T-helper 17 cell (primary cell): Measurements from ENCODE around the gene MMP25. TPM values are rescaled to one million over a fixed set of nuclear protein-coding genes. Genes with fewer than 3 reads are reported as not detected.

Source experiments
- ATAC-seq: fragments of 150-1000 bp; cut with Tn5 transposase; 2 replicates; pipeline ENCODE4 v1.10.0; 2021; ENCODE audit warnings: mild to moderate bottlenecking, moderate library complexity
- DNase-seq, 3 donors: peaks; one replicate each; pipeline versions ENCODE4 v3.0.0 to v3.0.0-alpha.2; 2020 to 2021
- H3K9me3 ChIP-seq: one replicate; pipeline ENCODE4 v1.7.0; 2013; ENCODE audit warnings: low read length, mild to moderate bottlenecking; ENCODE audit not compliant: control insufficient read depth, poor library complexity, severe bottlenecking
- H3K27ac Mint-ChIP-seq: one replicate; pipeline ENCODE4 v1.8.0; 2022; ENCODE audit warnings: mild to moderate bottlenecking, moderate library complexity, mixed read lengths
- H3K27me3 Mint-ChIP-seq: one replicate; pipeline ENCODE4 v1.8.0; 2022; ENCODE audit warnings: mixed read lengths
- H3K36me3 Mint-ChIP-seq: one replicate; pipeline ENCODE4 v1.8.0; 2022; ENCODE audit warnings: low read depth, mixed read lengths
- H3K4me1 Mint-ChIP-seq: one replicate; pipeline ENCODE4 v1.8.0; 2022; ENCODE audit warnings: mild to moderate bottlenecking, mixed read lengths
- H3K4me3 Mint-ChIP-seq: one replicate; pipeline ENCODE4 v1.8.0; 2022; ENCODE audit warnings: mild to moderate bottlenecking, moderate library complexity, mixed read lengths
- total RNA-seq, 4 donors: library from RNA in 2 of 4; stranded (reverse) in 2 of 4; gene quantifications; one replicate each; pipeline ENCODE4 v1.2.3 and lab custom pipeline; 2022 to 2026

Gene MMP25
- total RNA-seq, 2 donors from 2014 or later, result 1.4 to 1.5 TPM

DNA sequence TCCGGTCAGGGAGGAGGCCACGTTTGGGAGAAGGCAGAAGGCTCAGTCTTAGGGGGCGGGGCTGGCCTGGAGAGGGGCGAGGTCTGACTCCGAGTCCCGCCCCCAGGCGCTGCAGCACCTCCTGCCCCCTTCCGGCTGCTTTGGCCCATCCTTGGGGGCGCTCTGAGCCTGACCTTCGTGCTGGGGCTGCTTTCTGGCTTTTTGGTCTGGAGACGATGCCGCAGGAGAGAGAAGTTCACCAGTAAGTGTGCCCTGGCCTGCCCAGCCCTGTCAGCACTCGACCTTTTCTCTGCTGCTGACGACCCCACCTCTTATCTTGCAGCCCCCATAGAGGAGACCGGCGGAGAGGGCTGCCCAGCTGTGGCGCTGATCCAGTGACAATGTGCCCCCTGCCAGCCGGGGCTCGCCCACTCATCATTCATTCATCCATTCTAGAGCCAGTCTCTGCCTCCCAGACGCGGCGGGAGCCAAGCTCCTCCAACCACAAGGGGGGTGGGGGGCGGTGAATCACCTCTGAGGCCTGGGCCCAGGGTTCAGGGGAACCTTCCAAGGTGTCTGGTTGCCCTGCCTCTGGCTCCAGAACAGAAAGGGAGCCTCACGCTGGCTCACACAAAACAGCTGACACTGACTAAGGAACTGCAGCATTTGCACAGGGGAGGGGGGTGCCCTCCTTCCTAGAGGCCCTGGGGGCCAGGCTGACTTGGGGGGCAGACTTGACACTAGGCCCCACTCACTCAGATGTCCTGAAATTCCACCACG lies 24.7 kb upstream of the MMP25 start:
- DNase-seq, result peak; percentile 49 to 79 (median 58)
- H3K4me3 Mint-ChIP-seq, result peak overlapping the region; percentile 91
- H3K4me1 Mint-ChIP-seq, result peaks cover 34% of the 10 kb centered on the region

DNA sequence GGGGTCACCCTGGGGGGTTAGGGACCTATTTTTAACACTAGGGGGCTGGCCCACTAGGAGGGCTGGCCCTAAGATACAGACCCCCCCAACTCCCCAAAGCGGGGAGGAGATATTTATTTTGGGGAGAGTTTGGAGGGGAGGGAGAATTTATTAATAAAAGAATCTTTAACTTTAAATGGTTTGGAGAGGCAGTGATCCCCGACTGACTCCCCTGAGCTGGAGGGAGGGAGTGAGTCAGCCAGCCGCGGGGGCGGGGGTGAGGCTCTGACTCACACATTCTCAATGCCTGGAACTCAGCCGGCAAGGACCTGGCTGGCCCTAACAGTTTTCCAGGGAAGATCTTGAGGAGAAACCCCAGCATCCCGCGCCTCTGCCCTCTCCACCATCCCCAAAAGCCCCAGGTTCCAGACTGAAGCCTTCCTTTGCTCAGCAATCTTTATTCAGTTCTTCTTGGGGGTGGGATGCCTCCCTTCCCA lies 24.1 kb upstream of the MMP25 start:
- Mint-ChIP-seq H3K27me3 (no peaks in the 10 kb centered on the region), H3K4me1 (peaks cover 34% of the 10 kb centered on the region), H3K36me3 (no peaks in the 10 kb centered on the region), H3K27ac (peak overlapping the region; percentile 86), H3K4me3 (peak overlapping the region; percentile 90)
- peak; percentile 47 to 72 (median 63) for DNase-seq
- no peak for ATAC-seq
- no peaks in the 10 kb centered on the region for H3K9me3 ChIP-seq

More for the DNA sequence above, 24.7 kb upstream of the MMP25 start:
- Mint-ChIP-seq H3K36me3 (no peaks in the 10 kb centered on the region), H3K27me3 (no peaks in the 10 kb centered on the region), H3K27ac (peak overlapping the region; percentile 86)
- ATAC-seq, result peak; percentile 17
- no peaks in the 10 kb centered on the region for H3K9me3 ChIP-seq

DNA sequence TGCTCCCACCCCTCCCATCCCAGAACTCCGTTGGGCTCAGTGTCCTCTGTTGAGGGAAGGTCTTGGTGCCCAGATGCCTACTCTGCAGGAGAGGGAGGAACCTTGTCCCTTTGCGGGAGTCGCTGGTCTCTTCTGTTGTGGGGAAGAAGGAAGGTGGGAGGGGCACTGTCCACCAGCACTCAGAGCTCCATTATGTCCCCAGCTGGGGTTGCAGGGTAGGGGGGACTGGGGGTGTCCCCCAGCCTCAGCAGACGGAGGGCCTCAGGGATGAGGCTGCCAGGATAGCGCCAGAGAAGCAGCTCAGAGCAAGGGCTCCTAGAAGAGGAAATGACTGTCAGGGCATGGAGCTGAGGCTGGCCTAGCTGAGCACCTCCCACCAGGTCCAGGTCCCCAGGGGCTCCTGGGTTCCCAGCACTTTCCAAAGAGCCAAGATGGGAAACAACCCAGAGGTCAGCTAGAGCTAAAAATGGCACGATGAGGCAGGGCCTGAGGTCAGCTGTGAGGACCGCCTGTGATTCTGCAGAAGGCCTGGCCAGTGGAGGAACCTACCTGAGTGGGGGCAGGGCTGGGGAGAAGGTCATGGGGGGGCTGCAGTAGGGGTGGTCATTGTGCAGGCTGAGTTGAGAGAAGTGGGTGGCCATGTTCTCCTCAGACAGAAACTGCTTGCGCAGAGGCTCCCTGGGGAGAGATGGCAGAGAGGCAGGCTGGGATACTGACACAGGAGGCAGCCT lies 23.5 kb upstream of the MMP25 start:
- no peaks in the 10 kb centered on the region for H3K36me3 Mint-ChIP-seq
- H3K4me3 Mint-ChIP-seq, result peak overlapping the region; percentile 90
- no peaks in the 10 kb centered on the region for H3K9me3 ChIP-seq
- ATAC-seq, result no peak
- H3K27ac Mint-ChIP-seq, result peak overlapping the region; percentile 86
- H3K4me1 Mint-ChIP-seq, result peaks cover 34% of the 10 kb centered on the region
- no peak for DNase-seq
- H3K27me3 Mint-ChIP-seq, result no peaks in the 10 kb centered on the region

DNA sequence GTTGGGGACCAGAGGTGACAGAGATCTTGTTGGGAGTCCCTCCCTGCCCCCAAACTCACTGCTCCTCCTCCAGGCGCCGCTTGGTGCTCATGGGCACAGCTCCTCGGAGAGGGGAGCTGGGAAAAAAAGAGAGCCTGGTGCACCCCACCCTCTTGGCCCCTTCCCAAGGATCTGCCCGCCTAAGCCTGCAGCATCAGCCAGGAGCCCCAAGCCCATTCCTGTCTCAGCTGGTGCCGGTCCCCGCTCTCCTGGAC lies 23.0 kb upstream of the MMP25 start:
- H3K27ac Mint-ChIP-seq, result peak overlapping the region; percentile 86
- no peak for DNase-seq
- H3K4me3 Mint-ChIP-seq, result peak overlapping the region; percentile 90
- peaks cover 34% of the 10 kb centered on the region for H3K4me1 Mint-ChIP-seq
- H3K36me3 Mint-ChIP-seq, result no peaks in the 10 kb centered on the region
- no peaks in the 10 kb centered on the region for H3K27me3 Mint-ChIP-seq
- no peaks in the 10 kb centered on the region for H3K9me3 ChIP-seq
- ATAC-seq, result no peak

DNA sequence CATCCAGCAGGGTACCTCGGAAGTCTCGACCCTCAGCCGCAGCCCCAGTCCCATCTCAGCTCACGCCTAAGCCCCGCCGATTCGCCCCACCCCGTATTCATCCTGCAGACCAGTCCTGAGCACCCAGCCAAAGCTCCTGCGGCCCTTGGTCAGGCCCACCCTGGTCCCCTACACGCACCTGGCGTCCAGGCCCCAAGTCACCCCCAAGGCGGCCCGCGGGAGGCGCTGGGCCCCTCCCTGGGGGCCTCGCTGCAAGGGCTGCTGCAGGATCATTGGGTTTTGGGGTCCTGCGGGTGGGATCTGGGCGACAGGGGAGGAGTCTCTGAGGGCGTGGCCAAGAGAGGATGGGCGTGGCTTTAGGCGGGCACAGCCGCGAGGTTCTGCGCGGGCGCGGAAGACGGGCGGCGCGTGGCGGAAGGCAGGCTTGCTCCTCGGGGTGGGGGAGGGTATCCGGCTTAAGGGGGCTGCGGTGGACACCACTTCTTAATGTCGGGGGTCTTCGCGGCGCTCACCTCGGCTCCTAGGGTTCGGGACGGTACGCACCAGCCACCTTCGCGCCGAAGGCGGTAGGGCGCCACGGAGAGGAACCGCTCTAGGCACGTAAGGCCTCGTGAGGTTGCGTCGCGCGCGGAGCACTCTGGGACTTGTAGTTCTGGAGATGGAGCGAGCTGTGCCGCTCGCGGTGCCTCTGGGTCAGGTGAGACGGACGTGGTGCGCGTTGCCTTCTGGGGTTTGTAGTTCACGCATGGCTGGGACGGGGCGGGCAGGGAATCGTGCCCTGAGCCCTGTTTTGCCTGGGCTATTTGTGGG lies 22.5 kb upstream of the MMP25 start, which contains the start of the genes HCFC1R1 and THOC6:
Gene HCFC1R1 (minus strand): TSS at position 274 of the 810 bp plus-strand sequence. CDS start 1 bp downstream, at position 273.
Gene THOC6 (plus strand): TSS at position 367 of the 810 bp plus-strand sequence. CDS start 292 bp downstream, at position 659.
- no peaks in the 10 kb centered on the region for H3K9me3 ChIP-seq
- ATAC-seq (peak; percentile 88), DNase-seq (peak; percentile 89 to 90 (median 90))
- H3K4me3 Mint-ChIP-seq, result peak within 1 kb of the TSS; percentile 90
- H3K36me3 Mint-ChIP-seq, result no peaks in the 10 kb centered on the region
- peak within 1 kb of the TSS; percentile 86 for H3K27ac Mint-ChIP-seq
- H3K4me1 Mint-ChIP-seq, result peaks cover 36% of the 10 kb centered on the region
- peaks cover 2% of the 10 kb centered on the region for H3K27me3 Mint-ChIP-seq

DNA sequence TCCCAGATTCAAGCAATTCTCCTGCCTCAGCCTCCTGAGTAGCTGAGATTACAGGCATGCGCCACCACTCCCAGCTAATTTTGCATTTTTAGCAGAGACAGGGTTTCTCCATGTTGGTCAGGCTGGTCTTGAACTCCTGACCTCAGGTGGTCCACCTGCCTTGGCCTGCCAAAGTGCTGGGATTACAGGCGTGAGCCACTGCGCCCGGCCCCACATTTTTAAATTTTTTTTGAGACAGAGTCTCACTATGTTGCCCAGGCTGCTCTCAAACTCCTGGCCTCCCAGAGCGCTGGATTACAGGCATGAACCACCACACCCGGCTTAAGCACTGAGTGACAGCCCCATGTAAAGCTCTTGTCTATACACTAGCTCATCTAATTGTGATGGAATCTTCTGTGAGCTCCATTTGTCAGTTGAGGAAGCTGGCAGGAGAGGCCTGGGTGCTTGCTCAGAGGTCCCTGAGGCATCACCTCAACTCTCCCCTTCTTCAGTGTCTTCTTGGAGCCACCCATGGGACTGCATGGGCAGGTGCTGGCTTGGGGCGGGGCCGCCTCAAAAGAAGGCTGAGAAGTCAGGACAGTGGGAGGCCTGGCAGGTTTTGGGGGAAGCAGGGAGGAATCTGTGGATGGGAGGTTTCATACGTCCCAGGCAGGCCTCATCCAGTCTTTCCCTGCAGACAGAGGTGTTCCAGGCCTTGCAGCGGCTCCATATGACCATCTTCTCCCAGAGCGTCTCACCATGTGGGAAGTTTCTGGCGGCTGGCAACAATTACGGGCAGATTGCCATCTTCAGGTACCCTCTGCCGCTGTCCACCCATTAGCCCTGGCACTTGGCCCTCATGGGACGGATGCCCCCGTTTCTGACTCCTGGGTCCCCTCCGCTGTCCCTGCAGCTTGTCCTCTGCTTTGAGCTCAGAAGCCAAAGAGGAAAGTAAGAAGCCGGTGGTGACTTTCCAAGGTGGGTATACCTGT lies 21.0 kb upstream of the MMP25 start:
- no peaks in the 10 kb centered on the region for H3K9me3 ChIP-seq
- no peak for ATAC-seq
- Mint-ChIP-seq H3K36me3 (no peaks in the 10 kb centered on the region), H3K4me3 (peak overlapping the region; percentile 21), H3K27me3 (peaks cover 14% of the 10 kb centered on the region), H3K27ac (no peak overlapping the region), H3K4me1 (peaks cover 39% of the 10 kb centered on the region)
- no peak for DNase-seq

DNA sequence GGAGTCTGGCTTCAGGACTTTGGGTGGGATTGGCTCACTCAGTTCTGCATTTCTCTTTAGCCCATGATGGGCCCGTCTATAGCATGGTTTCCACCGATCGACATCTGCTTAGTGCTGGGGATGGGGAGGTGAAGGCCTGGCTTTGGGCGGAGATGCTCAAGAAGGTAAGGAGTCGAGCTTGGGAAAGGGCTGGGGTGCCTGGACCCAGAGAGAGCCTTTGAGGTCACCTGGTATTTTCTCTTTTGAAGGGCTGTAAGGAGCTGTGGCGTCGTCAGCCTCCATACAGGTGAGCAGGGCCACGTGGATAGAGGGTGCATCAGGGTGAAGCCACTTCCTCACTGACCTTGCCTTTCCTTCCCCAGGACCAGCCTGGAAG lies 20.4 kb upstream of the MMP25 start:
- no peaks in the 10 kb centered on the region for H3K9me3 ChIP-seq
- no peak for ATAC-seq
- no peak overlapping the region for H3K4me3 Mint-ChIP-seq
- H3K27me3 Mint-ChIP-seq, result peaks cover 15% of the 10 kb centered on the region
- H3K4me1 Mint-ChIP-seq, result peaks cover 39% of the 10 kb centered on the region
- H3K36me3 Mint-ChIP-seq, result no peaks in the 10 kb centered on the region
- DNase-seq, result no peak
- H3K27ac Mint-ChIP-seq, result no peak overlapping the region

DNA sequence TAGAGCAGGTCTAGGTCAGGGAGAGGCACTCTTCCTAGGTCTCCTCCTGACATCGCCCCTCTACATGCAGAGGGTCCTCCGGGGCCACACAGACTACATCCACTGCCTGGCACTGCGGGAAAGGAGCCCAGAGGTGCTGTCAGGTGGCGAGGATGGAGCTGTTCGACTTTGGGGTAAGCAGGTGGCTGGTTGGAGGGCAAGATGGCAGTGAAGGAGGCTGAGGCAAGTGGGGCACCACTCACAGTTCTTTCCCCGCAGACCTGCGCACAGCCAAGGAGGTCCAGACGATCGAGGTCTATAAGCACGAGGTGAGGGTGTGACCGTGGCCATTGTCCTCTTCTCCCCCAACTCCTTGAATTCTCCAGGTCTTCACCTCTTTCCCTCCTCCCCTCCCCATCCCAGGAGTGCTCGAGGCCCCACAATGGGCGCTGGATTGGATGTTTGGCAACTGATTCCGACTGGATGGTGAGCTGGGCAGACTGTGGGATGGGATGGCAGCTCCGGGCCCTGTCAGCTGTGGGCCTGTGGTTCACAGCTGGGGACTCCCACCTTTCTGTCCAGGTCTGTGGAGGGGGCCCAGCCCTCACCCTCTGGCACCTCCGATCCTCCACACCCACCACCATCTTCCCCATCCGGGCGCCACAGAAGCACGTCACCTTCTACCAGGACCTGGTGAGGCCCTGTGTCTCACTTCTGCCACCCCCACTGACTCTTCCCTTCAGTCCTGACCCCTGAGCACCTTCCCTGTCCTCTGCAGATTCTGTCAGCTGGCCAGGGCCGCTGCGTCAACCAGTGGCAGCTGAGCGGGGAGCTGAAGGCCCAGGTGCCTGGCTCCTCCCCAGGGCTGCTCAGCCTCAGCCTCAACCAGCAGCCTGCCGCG lies 19.5 kb upstream of the MMP25 start:
- peaks cover 34% of the 10 kb centered on the region for H3K4me1 Mint-ChIP-seq
- H3K36me3 Mint-ChIP-seq, result no peaks in the 10 kb centered on the region
- H3K9me3 ChIP-seq, result no peaks in the 10 kb centered on the region
- no peak for DNase-seq
- H3K27me3 Mint-ChIP-seq, result peaks cover 15% of the 10 kb centered on the region
- no peak overlapping the region for H3K27ac Mint-ChIP-seq
- H3K4me3 Mint-ChIP-seq, result no peak overlapping the region
- ATAC-seq, result no peak

DNA sequence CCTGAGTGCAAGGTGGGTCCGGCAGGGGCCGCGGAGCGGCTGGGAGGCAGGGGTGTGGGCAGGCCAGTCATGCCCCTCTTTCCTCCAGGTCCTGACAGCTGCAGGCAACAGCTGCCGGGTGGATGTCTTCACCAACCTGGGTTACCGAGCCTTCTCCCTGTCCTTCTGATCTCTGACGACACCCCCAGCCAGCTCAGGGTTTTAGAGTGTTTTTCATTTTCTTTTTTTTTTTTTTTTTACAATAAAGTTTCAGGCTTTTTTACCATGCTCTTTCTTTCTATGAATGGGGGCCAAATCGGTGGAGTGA lies 18.9 kb upstream of the MMP25 start:
- peaks cover 28% of the 10 kb centered on the region for H3K4me1 Mint-ChIP-seq
- no peaks in the 10 kb centered on the region for H3K36me3 Mint-ChIP-seq
- no peak overlapping the region for H3K4me3 Mint-ChIP-seq
- ATAC-seq, result no peak
- DNase-seq, result no peak
- no peaks in the 10 kb centered on the region for H3K9me3 ChIP-seq
- H3K27me3 Mint-ChIP-seq, result peaks cover 21% of the 10 kb centered on the region
- H3K27ac Mint-ChIP-seq, result no peak overlapping the region

DNA sequence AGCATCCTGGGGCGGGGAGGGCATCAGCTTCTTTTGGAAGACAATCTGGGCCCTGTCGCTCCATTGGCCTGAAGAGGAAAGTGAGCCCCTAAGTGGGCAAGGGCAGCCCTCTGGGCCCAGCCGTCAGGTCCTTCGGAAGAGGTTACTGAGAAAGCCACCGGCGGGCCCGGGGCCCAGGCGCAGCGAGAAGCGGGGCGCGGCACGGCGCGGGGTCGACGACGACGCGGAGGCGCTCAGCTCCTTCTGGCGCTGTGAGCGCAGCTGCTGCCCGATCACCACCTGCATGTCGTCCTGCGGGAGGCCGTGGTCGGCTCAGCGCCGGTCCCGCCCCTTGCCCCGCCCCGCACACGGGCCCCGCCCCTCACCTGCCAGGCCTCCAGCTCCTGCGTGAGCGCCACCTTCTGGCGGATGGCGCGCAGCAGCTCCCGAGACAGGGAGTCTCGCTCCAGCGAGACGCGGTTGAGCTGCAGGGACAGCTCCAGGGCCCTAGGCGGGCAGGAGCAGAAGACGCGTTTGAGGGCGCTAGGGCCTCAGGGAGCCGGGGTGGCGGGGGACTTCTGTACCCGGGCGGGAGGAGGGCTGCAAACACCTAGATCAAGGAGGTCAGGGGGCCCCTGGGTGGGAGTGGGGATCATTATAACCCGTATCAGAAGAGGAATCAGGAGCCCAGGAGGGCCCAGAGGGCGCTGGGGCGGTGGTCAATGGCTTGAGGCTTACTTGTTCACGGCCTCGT lies 18.2 kb upstream of the MMP25 start:
- Mint-ChIP-seq H3K36me3 (no peaks in the 10 kb centered on the region), H3K4me3 (peak overlapping the region; percentile 83), H3K27ac (no peak overlapping the region), H3K27me3 (peaks cover 28% of the 10 kb centered on the region), H3K4me1 (peaks cover 24% of the 10 kb centered on the region)
- ATAC-seq, result peak; percentile 44
- no peaks in the 10 kb centered on the region for H3K9me3 ChIP-seq
- peak; percentile 85 to 92 (median 89) for DNase-seq

DNA sequence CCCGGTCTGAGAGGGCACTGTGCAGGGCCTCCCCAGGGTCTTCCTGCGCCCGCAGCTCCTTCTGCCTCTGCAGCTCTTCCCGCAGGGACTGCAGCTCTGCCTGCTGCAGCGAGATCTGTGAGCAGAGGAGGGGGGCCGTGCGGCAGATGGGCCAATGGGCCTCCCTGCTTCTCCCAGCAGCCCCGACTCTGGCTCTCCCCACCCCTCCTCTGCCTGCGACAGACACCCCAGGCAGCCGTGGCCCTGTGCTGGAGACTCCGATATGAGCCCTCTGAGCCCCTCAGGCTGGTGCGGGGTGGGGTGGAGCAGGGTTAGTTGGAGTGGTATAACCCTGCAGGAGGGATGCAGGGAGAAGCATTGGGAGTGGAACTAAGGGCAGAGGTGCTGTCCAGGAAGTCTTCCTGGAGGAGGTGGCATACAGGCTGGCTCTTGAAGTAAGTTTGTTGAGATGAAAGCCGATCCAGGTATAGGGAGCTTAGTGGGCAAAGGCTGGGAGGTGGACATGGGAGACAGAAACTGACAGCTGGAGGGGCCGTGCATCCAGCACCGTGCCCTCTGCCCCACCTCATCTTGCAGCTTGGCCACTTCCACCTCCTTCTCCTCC lies 17.5 kb upstream of the MMP25 start:
- no peak for ATAC-seq
- no peak overlapping the region for H3K27ac Mint-ChIP-seq

More for the DNA sequence above, 17.5 kb upstream of the MMP25 start:
- Mint-ChIP-seq H3K4me1 (peaks cover 21% of the 10 kb centered on the region), H3K27me3 (peaks cover 34% of the 10 kb centered on the region), H3K4me3 (peak overlapping the region; percentile 66), H3K36me3 (peaks cover 1% of the 10 kb centered on the region)
- DNase-seq, result no peak
- H3K9me3 ChIP-seq, result no peaks in the 10 kb centered on the region
